ENCODE data around the gene CARD11.

The CARD11 gene

DNA sequence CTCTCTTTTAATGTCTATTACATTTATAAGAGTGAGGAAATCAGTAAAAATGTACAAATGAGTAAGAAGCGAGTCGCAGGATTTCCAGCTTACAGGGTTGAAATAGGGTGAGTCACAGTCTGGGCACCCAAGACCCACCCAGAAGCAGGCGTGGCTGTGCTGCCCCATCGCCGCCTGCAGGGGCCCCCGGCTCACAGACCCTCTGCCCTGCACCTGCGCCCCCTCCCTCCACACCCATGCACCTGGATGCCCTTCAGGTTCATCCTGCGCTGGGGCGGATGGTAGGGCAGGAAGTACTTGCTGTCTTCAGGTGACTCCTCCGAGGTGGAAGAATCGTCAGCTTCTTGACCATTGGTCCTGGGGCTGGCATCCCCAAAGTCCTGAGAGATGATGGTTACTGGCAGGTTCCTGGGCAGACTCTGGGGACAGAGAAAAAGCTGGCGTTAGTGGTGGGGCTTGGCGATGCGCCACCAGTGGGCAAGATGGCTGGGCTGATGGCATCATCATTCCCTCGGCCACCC, 109.4 kb downstream of the CARD11 start:
- no peak overlapping the region for H3K4me3 ChIP-seq (ENCODE audit: low read length)
- peak; percentile 63 for DNase-seq (ENCODE audit: low read depth)
- TF ChIP-seq, protein P1, sequence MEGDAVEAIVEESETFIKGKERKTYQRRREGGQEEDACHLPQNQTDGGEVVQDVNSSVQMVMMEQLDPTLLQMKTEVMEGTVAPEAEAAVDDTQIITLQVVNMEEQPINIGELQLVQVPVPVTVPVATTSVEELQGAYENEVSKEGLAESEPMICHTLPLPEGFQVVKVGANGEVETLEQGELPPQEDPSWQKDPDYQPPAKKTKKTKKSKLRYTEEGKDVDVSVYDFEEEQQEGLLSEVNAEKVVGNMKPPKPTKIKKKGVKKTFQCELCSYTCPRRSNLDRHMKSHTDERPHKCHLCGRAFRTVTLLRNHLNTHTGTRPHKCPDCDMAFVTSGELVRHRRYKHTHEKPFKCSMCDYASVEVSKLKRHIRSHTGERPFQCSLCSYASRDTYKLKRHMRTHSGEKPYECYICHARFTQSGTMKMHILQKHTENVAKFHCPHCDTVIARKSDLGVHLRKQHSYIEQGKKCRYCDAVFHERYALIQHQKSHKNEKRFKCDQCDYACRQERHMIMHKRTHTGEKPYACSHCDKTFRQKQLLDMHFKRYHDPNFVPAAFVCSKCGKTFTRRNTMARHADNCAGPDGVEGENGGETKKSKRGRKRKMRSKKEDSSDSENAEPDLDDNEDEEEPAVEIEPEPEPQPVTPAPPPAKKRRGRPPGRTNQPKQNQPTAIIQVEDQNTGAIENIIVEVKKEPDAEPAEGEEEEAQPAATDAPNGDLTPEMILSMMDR (conservative IDR thresholded peaks at IDR 0.05; ENCODE audit: low read depth, low read length), result peak; percentile 38

DNA sequence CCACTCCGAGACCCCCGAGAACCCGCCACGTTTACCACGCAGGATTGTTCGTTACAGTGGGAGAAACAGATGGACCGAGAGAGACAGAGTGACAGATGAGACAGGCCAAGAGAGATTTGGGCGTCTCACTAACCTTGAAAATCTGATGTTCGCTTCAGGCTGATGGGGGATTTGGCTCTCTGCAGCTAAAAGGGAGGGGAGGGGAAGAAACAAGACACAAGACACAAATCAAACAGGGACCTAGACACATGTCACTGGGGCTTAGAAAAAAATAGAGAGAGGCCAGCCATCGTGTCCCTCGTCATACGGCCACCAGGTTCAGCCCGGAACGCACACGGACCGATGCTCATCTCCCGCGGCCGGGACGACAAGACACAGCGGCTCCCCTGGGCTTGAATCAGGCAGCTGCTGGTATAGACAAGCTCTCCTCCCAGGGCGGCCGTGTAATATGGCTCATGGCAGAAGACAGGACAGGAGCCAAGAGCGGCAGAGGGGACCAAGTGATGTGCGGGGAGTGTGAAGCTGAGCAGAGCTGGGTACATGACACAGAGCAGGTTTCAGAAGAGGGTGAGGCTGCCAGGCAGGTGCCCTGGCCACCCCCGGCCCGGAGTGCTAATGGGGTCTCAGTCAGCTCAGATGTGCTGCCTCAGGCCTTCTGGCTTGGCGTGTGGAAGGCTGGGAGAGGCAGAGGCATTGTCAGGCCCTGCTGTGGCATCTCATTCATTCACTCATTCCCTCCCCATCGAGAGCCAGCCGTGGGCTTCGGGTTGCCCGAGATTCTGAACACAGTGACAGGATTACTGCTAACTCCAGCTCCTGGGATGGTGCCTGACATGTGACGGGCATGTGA, 111.0 kb downstream of the CARD11 start:
- no peak for DNase-seq (ENCODE audit: low read depth)
- TF ChIP-seq, protein P1 (conservative IDR thresholded peaks at IDR 0.05; ENCODE audit: low read depth, low read length), result no peak
- H3K4me3 ChIP-seq (ENCODE audit: low read length), result no peak overlapping the region

DNA sequence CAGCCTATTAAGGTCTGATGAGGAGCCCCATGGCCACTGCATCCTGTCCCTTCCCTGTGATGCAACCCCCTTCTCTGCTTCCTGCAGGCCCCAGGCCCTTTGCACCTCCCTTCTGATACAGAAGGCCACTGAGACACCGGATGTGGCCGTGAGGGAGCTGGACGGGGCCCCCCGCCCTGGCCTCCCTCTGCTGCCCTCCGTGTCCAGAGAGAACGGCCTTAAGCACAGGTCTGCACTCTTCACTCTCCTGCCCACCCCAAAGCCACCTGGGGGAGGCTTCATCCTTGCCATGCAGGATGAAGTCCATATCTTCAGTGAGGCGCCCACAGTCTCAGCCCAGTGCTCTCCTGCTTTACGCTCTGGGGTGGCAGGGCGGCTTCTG, 112.6 kb downstream of the CARD11 start:
- no peak for DNase-seq (ENCODE audit: low read depth)
- TF ChIP-seq, protein P1 (conservative IDR thresholded peaks at IDR 0.05; ENCODE audit: low read depth, low read length), result no peak
- no peak overlapping the region for H3K4me3 ChIP-seq (ENCODE audit: low read length)

DNA sequence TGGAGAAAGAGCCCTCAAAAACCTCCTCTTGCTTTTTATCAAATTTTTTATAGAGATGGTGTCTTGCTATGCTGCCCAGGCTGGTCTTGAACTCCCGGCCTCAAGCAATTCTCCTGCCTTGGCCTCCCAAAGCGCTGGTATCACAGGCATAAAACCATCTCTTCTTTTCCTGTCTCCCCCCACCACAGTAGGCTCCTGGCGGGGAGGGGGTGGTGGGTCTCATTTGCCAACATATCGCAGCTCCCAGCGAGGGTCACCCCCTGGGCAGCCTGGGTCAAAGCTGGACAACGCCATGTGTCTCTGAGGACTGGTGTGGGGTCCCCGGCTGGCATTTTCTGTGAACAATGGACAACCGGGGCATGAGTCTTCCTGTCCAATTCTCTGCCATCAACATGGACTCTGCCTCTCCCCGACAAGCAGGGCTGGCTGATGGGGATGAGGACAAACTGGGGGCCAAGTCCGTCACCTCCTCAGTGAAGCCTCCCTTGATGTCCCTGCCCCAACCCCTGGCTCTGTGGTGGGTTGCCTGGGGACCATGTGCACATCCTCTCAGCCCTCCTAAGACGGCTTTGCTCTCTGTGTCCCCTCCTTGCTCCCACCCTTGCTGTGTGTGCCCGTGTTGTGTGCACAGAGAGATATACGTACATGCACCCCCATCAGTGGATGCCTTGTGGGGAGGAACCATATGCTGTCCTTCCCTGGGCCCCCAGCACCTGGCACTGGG, 113.2 kb downstream of the CARD11 start:
- TF ChIP-seq, protein P1 (conservative IDR thresholded peaks at IDR 0.05; ENCODE audit: low read depth, low read length), result no peak
- no peak overlapping the region for H3K4me3 ChIP-seq (ENCODE audit: low read length)
- DNase-seq (ENCODE audit: low read depth), result no peak

DNA sequence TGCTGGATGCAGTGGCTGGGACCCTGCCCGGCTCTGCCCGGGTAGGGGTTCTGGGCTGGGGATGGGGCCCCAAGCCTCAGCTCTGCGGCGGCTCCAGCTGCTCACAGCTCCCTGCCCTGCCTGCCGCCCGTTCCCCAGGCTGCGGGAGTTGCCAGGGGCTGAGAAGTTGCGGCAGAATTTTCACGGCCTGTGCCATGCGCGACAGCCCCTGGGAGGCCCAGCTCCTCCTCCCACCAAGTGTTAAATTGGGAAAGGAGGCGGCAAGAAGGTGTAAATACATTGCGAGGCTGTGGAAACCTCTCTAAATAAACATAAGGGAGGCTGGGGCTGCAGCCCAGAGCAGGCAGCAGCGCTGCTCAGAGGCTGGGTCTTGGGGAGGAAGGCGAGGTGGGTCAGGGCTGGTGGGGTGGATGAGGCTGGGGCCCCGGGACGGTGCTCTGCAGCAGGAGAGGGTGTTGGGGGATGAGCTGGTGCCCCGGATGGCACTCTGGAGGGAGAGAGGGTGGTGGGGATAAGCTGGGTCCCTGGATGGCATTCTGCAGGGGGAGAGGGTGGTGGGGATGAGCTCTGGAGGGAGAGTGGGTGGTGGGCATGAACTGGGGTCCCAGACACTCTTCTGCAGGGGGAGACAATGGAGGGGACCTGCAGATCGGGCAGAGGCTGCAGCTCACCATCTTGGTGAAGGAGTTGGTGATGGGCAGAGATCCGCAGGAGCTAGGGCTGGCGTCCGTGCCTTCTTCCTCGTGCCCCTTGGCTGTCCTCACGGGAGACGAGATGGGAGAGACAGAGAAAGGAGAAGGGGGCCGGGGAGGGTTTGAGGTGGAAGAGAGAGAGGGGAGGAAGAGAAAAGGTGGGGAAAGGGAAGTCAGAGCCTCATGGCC, 114.1 kb downstream of the CARD11 start:
- H3K4me3 ChIP-seq (ENCODE audit: low read length), result no peak overlapping the region
- TF ChIP-seq, protein P1 (conservative IDR thresholded peaks at IDR 0.05; ENCODE audit: low read depth, low read length), result no peak
- no peak for DNase-seq (ENCODE audit: low read depth)

DNA sequence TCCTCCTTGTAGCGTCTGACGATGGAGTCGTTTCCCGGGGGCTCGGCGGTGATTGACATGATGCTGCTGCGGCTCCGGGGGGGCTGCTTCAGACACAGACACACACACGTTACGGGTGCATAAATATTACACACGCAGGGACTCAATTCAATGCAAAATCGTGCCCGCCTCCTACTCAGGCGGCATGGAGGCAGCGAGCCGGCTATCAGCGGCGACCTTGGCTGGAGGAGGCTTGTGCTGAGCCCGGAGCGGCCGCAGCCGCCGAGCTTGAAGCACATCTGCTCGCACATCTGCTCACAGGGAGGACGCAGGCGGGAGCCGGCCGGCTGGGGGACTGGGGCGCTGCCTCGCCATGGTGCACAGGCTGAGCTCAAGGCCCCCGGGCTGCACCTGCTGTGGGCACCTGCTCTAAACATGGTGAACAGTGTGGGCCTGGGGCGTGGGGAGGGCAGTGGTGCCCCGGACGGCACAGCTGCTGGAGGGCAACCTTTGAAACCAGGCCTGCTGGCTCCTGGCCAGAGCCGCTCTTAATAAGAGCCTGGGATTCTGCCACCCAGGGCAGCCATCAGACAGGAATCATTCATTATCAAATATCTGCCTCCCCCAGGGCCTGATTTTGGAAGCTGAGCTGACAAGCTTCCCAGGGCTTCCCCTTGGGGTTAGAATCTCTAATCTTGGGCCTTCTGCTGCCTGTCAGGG, 114.9 kb downstream of the CARD11 start:
- TF ChIP-seq, protein P1 (conservative IDR thresholded peaks at IDR 0.05; ENCODE audit: low read depth, low read length), result no peak
- no peak overlapping the region for H3K4me3 ChIP-seq (ENCODE audit: low read length)
- DNase-seq (ENCODE audit: low read depth), result no peak
